NCI-H82 treated with DMSO at 0.1 percent for 48 hours (cell line): ENCODE data around the gene TSPAN12.
"Not testable (repeated sequence)": the region's sequence is repeated elsewhere in the genome, so short reads cannot be mapped to it uniquely, and the experiment has no call there.

Experiments
- DNase-seq: peaks from one replicate; lab custom pipeline; 2025; ENCODE audit not compliant: unreplicated experiment; lab: John Stamatoyannopoulos, UW

TSPAN12 gene, protein sequence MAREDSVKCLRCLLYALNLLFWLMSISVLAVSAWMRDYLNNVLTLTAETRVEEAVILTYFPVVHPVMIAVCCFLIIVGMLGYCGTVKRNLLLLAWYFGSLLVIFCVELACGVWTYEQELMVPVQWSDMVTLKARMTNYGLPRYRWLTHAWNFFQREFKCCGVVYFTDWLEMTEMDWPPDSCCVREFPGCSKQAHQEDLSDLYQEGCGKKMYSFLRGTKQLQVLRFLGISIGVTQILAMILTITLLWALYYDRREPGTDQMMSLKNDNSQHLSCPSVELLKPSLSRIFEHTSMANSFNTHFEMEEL

DNA sequence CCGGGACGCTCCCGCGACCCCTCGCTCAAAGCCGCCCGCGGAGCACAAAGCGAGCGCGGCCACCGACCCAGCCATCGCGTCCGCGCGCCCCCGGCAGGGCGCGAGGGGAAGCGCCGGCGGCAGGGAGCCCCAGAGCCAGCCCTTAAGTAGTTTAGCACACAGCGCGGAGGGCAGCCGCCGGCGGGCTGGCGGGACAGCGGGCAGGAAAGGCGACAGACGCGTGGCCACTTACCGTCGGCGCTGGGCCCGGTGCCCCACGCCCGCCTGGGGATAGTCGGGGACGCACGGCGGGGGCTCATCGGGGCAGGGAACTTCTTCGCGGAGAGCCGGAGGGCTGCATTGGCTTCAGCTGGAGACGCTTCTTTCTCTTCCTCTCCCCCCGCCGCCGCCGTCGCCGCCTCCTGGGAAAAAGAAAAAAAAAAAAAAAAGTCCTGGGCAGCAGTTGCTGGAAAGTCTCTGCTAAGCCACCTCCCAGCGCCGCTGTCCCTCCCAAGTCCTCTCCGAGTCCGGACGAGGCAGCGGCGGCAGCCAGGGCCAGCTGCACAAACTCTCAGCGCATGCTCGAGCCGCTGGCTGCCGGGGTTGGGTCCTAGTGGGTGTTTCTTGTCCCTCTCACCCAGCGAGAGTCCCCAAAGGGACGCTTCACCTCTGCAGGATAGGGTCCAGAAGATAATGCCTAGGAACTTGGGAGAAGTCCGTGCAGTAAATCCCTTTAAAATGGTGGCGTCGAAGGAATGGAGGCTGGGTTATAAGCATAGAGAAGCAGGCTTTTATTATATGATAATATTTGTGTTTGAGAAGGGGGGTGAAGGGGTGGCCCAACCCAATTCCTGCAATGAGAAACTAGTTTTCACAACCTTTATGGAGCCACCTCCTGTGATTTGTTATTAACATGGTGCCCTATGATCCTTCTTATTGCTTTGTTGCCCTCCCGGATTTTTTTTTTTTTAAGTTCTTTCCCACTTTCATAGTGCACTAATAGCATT, at the start of gene TSPAN12:
Gene TSPAN12 (minus strand): TSS at position 557 of the 986 bp plus-strand sequence. CDS start 1,381 bp downstream, outside the sequence.
- DNase-seq, result peak; percentile 43

DNA sequence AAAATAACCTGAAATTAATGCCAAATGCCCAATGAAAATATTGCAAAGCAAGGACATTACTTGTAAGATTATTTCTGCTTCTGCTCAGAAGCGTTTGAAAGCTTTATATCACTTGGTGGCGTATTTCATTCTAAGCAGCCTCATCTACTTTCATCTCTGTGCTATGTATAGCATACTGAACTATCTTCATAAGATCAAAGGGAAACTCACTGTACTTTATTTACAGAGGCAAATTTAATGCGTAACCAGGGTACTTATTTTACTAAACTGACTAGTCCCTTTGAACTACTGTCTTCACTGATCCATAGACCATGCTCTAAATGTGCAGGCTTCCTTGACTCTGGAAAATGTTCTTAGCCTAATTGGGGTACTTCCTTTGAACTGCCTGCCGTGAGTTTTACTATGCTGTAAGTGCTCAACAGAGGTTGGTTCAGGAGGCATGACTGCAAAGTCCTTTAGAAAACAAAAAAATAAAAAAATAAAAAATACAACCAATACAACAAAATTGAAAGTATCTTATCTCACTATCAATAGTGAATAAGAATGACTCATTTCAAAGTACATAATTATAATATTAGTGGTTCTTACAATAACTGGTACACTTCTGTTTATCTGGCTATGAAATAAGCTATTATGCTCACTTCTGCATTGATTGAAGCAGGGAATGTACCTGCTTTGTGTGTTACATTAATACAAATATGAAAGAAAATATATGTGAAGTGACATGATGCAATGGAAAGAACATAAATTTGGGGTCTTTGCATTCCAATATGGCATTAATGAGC, 41.0 kb upstream of the TSPAN12 start:
- DNase-seq, result no peak

DNA sequence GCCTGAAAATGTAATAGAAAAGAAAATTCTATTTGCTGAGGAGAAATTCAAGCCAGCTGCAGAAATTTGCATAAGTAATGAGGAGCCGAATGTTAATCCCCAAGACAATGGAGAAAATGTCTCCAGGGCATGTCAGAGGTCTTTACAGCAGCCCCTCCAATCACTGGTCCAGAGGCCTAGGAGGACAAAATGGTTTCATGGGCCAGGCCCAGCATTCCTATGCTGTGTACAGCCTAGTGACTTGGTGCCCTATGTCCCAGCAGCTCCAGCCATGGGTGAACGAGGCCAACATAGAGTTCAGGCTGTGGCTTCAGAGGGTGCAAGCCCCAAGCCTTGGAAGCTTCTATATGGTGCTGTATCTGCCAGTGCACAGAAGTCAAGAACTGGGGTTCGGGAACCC, 37.3 kb upstream of the TSPAN12 start:
- DNase-seq, result not testable (repeated sequence)

DNA sequence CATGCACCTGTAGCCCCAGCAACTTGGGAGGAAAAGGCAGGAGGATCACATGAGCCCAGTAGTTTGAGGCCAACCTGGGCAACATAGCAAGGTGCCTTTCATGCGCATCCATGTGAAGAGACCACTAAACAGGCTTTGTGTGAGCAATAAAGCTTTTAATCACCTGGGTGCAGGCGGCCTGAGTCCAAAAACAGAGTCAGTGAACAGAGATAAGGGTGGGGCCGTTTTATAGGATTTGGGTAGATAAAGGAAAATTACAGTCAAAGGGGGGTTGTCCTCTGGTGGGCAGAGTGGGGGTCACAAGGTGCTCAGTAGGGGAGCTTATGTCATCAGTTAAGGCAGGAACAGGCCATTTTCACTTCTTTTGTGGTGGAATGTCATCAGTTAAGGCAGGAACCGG, 27.7 kb upstream of the TSPAN12 start:
- DNase-seq, result not testable (repeated sequence)

DNA sequence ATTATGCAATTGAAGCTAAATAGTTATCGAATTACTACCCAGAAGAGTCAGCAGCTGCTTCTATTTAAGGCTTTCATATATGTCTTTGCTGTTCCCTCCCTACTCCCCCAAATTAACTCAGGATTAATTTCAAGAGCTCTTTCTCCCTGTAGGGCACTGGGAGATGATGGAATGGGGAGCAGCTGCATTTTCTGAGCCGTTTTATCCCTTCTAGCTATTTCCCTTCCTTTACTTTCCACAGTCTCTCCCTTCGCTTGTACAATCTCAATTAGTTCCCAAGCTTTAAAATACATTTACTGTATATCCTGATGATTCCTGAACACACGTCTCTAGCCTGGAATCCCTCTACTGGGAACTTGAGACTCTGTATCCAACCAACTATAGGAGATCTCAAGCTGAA, 19.8 kb upstream of the TSPAN12 start:
- no peak for DNase-seq

DNA sequence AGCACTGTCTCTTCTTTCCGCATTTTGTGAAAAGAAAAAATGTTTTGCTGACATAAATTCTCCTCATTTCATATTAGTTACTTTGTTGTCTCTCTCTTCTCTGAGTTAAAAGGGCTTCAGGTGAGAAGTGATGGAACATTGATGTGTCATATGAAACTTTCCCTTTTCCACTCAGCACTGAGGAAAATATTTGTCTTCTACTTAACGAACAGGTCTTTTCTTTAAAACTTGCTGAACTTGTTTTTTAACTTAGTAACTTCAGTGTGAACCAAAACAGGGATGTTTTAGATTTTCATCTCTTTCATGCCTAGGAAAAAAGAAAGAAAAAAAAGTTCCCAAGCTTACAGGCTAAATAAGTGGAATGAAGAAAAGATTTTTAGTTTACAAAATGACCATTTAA, 19.0 kb upstream of the TSPAN12 start:
- DNase-seq, result no peak

DNA sequence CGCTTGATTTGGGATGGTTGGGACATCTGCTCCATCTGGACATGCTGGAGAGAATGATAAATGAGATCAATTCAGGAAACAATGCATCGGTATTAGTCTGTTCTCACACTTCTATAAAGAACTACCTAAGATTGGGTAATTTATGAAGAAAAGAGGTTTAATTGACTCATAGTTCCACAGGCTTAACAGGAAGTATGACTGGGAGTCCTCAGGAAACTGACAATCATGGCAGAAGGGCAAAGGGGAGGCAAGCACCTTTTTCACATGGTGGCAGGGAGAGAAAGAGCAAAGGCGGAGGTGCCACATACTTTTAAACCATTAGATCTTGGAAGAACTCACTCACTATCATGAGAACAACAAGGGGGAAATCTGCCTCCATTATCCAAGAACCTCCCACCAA, 16.8 kb upstream of the TSPAN12 start:
- DNase-seq, result no peak

DNA sequence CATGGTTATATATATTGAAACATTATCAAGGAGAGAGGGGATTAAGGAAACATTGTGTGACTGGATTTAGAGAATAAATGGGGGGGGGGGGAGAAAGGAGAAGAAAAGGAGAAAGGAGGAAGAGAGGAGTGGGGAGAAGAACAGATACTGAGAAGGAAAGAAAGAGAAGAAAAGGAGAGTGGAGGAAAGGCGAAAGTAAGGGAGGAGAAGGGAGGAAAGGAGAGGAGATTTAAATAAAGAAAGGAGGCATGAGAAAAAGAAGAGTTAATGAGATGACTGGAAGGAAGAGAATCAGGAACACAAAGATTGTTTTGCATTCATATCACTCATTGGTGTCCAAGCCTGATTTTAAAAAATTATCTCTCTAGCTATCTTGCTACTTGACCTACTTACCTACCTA, 16.1 kb upstream of the TSPAN12 start:
- DNase-seq, result no peak

DNA sequence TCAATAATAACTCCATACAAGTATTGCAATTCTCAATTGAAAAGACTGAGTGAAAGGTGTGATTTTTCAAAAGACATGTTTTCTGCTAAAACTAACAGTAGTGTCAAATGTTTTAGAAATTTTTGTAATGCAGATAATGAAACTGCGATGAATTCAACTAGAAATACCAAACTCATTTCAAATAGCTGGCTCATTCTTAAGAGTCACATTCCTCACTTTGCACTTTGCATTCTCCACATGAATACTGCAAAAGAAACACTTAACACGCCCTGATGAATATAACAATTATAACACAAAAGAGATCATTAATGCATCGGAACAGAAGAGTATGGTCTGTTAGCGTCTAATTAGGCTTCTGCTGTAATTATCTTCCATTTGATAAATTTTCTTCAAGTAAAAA, 15.5 kb upstream of the TSPAN12 start:
- no peak for DNase-seq

DNA sequence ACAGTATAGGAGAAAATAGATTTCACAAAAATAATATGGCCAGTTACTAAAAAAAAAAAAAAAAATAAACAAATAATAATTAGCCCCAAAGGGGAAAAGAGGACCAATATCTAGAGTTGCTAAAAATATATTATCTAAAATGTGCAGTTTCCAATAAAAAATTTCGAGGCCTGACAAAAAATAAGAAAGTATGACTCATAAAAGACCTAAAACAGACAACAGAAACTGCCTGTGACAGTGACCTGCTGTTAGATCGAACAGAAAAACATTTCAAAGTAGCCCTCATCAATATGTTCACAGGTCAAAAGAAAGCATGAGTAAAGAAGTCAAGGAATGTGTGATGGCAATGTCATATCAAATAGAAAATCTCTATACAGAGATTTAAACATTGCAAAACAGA, 11.8 kb upstream of the TSPAN12 start:
- DNase-seq, result no peak

DNA sequence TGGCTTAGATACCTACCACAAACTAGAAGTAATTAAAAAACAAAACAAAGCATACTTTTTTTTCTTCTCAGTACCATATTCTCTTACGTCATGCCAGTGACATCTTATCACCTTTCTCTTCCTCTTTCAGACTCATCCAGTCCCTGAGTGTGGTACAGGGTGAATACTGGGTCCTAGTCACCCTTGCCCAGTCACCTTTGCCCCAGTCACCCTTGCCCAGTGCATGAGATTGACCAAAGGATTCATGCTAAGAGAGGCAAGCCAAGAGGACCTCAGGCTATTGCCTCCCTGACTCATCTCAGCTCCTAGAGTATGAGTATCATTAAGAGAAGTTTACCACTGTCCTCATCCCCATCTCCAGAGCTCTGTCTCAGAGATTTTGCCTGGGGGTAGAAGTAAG, 10.0 kb upstream of the TSPAN12 start:
- DNase-seq, result no peak

DNA sequence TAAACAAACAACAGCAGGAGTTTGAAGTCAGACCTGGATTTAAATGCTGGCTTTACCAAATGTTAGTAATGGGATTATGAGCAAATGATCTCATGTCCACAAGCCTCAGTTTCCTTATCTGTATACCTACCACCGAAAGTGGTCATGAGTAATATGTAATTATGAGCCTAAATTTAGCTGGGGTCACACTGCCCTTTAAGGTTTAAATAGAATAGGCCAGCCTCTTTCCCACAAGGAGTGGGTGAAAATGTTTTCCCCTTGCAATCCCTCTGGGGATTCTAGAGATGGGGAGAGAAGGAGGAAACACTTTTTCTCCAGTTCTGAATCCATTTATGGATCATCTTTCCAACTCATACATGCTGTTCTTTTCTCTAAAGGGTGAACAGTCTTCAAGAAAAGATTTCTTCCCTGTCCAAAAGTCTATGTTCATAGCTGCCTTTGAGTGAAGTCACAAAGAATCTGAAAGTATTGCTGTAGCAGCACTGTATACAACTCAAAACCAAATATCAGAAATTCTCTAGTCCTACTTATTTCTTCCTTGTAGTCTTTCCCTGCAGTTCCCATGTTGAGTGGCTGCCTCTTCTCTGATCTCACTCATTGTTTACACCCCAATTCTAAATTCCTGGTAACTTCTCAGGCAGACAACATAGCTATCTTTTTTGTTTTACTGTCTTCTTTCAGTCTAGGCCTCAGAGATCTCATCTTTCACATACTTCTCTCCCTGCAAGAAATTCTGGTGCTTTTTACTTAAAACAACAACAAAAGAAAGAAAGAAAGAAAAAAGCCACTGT, 7.4 kb upstream of the TSPAN12 start:
- no peak for DNase-seq

DNA sequence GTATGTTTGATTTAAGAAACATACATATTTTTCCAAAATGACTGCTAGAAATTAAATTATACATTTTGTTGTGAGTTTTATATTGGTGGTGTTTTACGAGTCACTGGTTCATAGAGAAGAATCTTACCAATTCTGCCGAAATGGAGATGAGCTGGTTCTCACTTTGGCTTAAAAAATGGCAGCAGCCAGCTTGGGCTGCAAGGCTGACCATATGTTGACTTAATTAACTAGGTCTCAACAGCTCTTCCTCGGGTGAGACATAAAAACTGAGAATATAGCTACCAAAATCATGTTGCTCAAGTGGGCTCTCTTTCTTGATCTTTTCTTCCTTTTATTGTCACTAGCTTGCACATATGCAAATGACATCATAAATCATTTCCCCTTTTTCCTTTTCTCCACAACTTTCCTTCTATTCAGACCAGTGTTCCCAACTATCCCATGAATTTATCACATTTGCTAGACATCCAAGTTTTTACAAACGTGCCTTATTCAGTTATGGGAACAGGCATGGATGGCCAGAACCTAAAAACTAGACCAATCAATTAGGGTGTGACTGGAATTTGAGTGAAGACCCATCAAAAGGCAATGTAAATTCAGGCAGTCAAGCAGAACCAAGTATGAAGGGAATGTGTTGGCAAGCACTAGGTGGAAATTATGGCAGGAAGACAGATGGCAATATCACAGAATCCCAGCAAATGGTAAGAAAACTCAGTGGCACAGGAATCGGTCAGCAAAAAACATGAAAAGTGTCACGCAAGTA, 6.4 kb upstream of the TSPAN12 start:
- DNase-seq, result no peak

DNA sequence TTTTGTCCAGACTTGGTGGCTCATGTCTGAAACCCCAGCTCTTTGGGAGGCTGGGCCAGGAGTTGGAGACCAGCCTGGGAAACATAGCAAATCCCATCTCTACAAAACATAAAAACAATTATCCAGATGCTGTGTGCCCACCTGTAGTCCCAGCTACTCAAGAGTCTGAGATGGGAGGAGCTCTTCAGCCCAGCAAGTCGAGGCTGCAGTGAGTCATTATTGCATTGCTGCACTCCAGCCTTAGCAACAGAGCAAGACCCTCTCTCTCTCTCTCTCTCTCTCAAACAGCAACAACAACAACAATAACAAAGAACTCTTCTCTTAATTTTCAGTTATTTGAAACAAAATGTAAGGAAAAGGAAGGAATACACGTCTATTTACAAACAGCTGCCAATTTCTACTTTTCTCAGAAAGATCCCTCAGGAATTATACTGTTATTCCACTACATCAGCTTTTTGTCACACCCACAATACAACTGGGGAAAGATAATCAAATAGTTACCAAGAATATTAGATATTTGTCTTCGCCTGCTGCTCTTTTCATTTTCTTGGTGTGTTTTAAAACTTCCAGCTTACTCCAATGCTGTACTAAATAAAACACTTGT, 5.1 kb upstream of the TSPAN12 start:
- no peak for DNase-seq

DNA sequence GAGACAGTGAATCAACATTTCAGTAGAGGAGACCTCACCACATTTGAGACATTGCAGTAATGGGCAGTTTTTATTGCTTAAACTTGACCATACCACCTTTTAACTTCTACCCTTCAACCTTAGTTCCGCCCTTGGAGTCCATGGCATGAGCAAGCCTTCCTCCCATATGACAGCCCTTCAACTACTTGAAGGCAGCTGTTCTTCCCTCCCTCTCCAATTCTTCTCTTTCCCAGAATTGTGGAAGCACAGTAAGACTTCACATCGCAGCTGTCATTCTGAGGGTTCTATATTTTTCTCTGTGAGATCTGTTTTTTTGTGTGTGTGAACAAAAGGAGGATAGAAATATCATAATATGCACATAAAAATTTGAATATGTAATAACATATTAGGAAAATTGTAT, 2.2 kb upstream of the TSPAN12 start:
- no peak for DNase-seq

DNA sequence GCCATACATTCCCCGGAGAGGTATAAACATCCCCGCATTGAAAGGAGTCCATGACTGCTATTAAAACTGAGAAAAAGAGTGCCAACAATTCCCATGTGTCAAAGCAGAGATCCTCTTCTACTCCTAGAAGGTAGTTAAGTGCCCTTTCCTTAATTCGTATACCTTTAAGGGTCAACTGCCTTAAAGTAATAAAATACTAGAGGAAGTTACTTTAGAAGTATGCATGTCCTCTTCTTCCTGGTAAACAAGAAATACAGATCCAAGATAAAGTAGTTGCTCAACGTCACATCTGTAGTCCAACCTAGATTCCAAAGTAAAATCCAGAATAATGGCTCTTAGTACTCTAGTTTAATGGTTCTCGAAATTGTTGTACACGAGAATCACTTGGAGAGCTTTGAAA, 1.5 kb upstream of the TSPAN12 start:
- DNase-seq, result no peak

DNA sequence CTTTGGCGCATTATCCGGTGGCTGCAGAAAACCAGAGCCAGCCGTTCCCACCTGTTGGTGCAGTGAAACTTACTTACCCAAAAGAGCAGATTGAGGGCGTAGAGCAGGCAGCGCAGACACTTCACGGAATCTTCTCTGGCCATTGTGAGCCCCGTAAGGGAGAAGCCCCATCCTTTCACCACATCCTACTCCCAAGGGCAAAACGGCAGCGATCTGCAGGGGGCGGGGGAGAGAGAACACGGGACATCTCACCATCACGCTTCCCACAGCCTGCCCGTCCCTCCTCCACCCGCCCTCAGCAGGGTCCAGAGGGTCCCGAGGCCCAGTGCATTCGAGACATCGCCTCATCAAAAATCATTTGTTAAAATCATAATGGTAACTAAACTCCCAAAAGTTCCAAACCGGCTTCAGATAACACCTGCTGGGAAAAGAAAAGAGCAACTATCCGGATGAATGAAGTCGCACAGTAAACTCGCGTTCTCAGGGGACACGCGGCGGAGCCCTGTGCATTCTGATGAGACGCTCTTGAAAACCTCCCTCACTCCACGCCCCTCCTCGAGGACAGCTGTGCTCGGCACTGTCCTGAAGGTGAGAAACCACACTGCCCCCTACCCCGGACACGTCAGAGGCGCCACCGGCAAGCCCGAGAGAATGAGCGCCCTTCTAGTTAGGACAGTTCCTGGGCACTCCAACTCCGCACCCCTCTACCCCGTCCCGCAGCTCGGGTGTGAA, 1.2 kb downstream of the TSPAN12 start:
- DNase-seq, result peak; percentile 13

DNA sequence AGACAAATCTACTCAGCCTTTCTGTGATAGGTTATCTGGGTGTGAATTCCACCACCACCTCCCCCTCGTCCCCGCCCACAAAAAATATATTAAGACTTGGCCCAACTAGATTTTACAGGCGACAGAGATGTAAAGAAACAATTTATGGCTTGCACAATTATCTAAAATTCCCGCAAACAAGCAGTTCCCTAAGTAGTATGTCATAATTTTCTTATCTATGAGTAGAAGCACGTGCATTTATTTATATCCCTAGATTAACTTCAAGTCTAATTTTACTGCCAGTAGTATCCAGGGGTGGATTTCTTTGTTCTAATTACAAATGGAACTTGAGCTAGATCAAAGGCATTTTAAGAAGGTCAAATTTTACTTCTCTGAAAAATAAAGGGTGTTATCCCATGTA, 1.7 kb downstream of the TSPAN12 start:
- no peak for DNase-seq

DNA sequence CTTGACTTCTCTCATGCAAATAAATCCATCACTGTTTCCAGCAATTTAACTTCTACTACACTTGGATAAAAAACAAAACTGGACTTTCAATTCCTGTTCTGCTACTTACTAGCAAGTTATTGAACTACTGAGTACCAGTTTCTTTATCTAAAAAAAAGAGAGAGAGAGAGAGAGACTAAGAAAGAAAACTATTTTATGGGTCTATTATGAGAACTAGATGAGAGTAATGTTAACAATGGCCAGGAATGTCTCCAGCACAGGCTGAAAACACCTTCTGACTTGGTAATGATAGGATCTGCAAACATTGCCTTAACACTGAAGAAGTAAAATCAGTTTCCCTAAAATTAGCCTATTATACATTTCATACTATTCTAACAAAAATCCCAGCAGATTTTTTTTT, 5.2 kb downstream of the TSPAN12 start:
- no peak for DNase-seq
